ENCODE results near the gene EARS2.
A peak's percentile ranks its signal among the peaks of the same experiment; 100 is the strongest.
"Not testable (repeated sequence)": the region's sequence is repeated elsewhere in the genome, so short reads cannot be mapped to it uniquely, and the experiment has no call there.

The EARS2 gene

DNA sequence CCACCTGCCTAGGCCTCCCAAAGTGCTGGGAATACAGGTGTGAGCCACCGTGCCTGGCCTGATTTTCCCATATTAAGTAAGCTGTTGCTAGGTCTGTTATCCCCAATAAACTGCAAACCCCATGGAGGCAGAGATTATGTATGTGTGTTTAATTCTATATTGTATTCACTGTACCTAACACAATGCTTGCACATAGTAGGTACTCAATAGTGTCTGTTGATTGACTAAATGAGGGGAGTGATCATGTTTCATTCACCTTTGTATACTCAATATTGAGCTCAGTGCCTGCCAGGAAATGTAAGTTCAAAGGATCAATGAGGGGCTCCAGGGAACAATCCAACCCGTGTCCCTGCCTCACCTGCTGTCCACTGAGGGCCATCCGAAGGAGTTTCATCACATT lies 32.3 kb downstream of the EARS2 start:
- Mint-ChIP-seq H3K36me3 (ENCODE audit: low read depth) (peaks cover 89% of the 10 kb centered on the region), H3K27me3 (no peaks in the 10 kb centered on the region), H3K4me1 (ENCODE audit: low read depth) (no peaks in the 10 kb centered on the region), H3K4me3 (no peak overlapping the region), H3K9me3 (no peaks in the 10 kb centered on the region), H3K27ac (no peak overlapping the region)
- no peak for DNase-seq

DNA sequence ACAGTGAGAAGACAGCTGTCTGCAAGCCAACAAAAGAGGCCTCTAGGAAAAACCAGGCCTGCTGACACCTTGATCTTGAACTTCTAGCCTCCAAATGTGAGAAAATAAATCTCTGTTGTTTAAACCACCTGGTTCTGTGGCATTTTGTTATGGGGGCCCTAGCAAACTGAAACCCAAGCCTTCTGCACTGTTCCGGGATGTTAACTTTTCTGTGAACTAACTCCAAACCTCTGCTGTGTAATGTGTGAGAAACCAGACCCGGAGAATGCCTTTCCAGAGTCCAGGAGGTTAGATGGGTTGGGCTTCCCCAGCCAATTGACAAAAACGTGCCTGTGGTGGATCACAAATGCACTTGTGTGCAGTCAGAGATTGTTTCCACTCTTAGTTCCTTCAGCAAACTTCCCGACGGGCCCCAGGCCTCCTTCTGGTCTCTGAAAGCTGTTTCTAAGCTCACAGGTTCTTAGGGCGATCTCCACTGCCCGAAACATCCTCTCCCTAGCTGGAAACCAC lies 33.2 kb downstream of the EARS2 start:
- Mint-ChIP-seq H3K4me3 (no peak overlapping the region), H3K27ac (no peak overlapping the region), H3K4me1 (ENCODE audit: low read depth) (no peaks in the 10 kb centered on the region), H3K36me3 (ENCODE audit: low read depth) (peaks cover 90% of the 10 kb centered on the region), H3K9me3 (no peaks in the 10 kb centered on the region), H3K27me3 (no peaks in the 10 kb centered on the region)
- DNase-seq, result no peak

DNA sequence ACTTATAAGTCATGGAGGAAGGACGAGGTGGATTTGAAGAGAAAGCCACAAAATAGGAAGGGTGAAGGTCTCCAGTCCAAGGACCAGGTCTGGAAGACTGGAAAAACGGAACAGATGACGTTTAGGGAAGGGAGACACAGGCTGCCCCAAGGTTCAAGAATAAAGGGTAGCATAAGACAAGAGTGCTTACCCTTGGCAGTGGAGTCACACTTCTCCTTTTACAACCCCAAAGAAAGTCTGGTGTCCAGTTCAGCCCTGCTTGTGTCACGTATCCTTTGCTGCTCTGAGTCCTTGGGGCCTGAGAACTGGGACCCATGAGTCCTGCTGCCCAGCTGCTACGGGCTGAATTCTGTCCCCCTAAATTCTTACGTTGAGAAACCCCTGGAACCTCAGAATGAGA lies 33.8 kb downstream of the EARS2 start:
- Mint-ChIP-seq H3K4me1 (ENCODE audit: low read depth) (peaks cover 4% of the 10 kb centered on the region), H3K9me3 (no peaks in the 10 kb centered on the region), H3K36me3 (ENCODE audit: low read depth) (peaks cover 87% of the 10 kb centered on the region), H3K27ac (no peak overlapping the region), H3K4me3 (no peak overlapping the region), H3K27me3 (no peaks in the 10 kb centered on the region)
- DNase-seq, result no peak

DNA sequence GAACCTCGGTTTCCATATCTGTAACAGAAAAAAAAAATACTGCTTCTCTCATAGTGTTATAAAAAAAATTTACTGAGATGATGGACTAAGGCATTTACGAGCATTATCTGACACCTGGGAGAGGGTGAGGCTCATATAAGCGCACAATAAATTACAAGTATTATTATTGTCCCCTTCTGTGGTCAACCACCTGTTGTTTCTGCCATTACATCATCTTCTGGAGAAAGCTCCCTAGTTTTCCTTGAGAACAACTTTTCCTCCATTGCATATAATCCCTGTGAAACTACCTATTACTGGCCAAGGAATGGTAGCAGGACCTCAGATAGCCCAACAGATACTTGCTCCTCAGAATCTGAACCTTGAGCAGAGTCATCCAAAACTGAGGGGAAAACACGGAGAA lies 35.2 kb downstream of the EARS2 start:
- no peaks in the 10 kb centered on the region for H3K9me3 Mint-ChIP-seq
- H3K4me1 Mint-ChIP-seq (ENCODE audit: low read depth), result peaks cover 8% of the 10 kb centered on the region
- no peak overlapping the region for H3K4me3 Mint-ChIP-seq
- H3K36me3 Mint-ChIP-seq (ENCODE audit: low read depth), result peaks cover 79% of the 10 kb centered on the region
- no peaks in the 10 kb centered on the region for H3K27me3 Mint-ChIP-seq
- no peak overlapping the region for H3K27ac Mint-ChIP-seq
- DNase-seq, result no peak

DNA sequence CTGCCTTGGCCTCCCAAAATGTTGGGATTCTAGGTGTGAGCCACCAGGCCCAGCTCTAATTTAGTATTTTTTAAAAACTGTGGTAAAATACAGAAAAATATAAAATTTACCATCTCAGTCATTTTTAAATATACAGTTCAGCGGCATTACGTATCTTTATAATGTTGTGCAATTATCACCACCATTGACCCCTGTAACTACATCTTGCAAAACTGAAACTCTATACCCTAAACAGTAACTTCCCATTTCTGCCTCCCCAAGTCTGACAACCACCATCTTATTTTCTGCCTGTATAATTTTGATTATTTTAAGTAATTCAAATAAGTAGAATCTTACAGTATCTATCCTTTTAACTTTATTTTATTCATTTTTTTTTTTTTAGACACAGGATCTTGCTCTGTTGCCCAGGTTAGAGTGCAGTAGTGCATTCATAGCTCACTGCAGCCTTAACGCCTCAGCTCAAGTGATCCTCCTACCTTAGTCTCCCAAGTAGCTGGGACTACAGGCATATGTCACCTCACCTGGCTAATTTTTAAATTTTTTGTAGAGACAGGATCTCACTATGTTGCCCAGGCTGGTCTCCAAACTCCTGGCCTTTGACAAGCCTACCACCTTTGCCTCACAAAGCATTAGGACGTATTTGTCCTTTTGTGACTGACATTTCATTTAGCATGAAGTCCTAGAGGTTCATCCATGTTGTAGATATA lies 36.0 kb downstream of the EARS2 start:
- peaks cover 14% of the 10 kb centered on the region for H3K4me1 Mint-ChIP-seq (ENCODE audit: low read depth)
- H3K4me3 Mint-ChIP-seq, result no peak overlapping the region
- DNase-seq, result no peak
- H3K9me3 Mint-ChIP-seq, result no peaks in the 10 kb centered on the region
- peaks cover 76% of the 10 kb centered on the region for H3K36me3 Mint-ChIP-seq (ENCODE audit: low read depth)
- H3K27me3 Mint-ChIP-seq, result no peaks in the 10 kb centered on the region
- H3K27ac Mint-ChIP-seq, result no peak overlapping the region

DNA sequence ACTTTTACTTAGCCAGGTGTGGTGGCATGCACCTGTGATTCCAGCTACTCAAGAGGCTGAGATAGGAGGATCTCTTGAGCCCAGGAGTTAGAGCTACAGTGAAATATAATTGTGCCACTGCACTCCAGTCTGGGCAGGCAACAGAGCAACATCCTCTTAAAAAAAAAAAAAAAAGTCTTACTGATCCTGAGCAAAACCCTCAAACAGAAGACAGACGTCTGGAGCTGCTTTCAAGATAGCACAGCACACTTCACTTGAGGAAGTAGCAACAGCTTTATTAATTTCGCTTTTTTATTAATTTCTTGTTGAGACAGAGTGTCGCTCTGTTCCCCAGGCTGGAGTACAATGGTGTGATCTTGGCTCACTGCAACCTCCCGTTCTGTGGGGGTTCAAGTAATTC lies 36.6 kb downstream of the EARS2 start:
- Mint-ChIP-seq H3K27me3 (no peaks in the 10 kb centered on the region), H3K27ac (no peak overlapping the region), H3K4me3 (no peak overlapping the region), H3K4me1 (ENCODE audit: low read depth) (peaks cover 19% of the 10 kb centered on the region), H3K9me3 (no peaks in the 10 kb centered on the region), H3K36me3 (ENCODE audit: low read depth) (peaks cover 78% of the 10 kb centered on the region)
- DNase-seq, result no peak

DNA sequence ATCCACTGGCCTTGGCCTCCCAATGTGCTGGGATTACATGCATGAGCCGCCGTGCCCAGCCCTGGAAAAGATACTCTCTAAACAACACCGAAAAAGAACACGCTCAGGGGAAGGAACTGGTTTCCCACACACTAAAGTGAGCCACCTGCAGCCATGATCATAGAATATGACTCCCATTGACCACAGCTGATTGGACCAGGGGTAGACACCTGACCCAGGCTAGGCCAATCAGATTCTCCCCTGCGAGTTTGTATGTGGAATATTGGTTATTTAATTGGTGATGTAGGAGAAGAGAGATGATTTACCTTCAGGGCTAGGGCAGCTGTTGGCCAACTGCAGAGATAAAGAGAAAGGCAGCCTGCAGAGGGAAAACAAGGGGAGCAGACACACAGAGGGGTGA lies 37.9 kb downstream of the EARS2 start:
- peaks cover 77% of the 10 kb centered on the region for H3K36me3 Mint-ChIP-seq (ENCODE audit: low read depth)
- no peaks in the 10 kb centered on the region for H3K9me3 Mint-ChIP-seq
- H3K27ac Mint-ChIP-seq, result no peak overlapping the region
- no peak for DNase-seq
- no peaks in the 10 kb centered on the region for H3K27me3 Mint-ChIP-seq
- H3K4me1 Mint-ChIP-seq (ENCODE audit: low read depth), result peaks cover 31% of the 10 kb centered on the region
- no peak overlapping the region for H3K4me3 Mint-ChIP-seq

DNA sequence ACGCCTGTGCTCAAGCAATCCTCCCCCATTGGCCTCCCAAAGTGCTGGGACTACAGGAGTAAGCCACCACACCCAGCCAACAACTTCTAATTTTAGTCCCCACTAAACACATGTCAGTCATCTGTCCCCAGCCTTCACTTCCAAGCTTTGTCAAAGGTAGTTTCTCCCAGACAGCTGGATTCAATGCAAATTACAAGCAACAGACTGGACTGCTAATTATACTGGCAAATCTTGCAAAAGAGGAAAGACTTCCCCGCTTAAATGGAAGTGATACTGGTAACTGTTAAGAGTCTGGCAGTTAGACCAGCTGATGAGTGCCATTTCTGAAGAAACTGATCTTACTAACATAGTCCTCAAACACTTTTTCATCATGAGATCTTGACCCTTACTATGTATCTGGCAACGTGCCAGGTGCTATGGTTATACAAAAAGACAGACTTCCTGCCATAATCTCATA lies 38.7 kb downstream of the EARS2 start:
- H3K27me3 Mint-ChIP-seq, result no peaks in the 10 kb centered on the region
- peaks cover 33% of the 10 kb centered on the region for H3K4me1 Mint-ChIP-seq (ENCODE audit: low read depth)
- no peak for DNase-seq
- no peaks in the 10 kb centered on the region for H3K9me3 Mint-ChIP-seq
- no peak overlapping the region for H3K27ac Mint-ChIP-seq
- no peak overlapping the region for H3K4me3 Mint-ChIP-seq
- H3K36me3 Mint-ChIP-seq (ENCODE audit: low read depth), result peaks cover 75% of the 10 kb centered on the region

DNA sequence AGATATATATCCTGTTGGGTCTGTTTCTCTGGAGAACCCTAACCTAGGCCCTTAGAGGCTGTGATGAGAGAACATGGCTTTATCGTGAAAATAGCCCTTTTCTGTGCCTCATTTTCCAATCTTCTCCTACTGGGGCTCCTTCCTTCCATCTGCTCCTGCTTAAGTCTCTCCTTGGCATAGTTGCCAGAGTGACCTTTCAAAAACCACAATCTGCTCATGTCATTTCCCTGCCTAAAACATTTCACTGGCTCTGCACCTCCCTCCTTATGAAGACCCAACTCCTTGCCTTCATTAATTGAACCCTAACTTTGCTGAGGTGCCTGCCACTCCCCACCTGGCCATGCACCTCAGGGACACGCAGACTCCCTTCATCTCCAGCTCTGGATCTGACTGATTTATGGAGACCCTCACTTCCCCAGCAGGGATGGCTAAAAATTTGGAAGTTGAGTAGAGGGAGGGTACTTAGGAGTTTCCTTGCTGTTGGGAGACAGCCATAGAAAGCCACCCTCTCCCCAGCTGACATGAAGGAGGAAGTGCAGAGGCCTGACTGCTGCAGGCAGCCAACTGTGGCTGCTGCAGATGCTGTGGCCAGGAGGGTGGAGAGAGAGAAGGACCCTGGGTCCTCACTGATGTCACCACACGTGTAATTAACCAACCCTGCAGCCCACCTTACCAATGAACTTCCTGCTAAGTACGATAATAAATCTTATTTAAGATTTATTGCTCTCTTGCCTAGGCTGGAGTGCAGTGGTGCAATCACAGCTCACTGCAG lies 40.6 kb downstream of the EARS2 start:
- Mint-ChIP-seq H3K27ac (no peak overlapping the region), H3K9me3 (no peaks in the 10 kb centered on the region), H3K27me3 (no peaks in the 10 kb centered on the region), H3K36me3 (ENCODE audit: low read depth) (peaks cover 60% of the 10 kb centered on the region), H3K4me1 (ENCODE audit: low read depth) (peaks cover 33% of the 10 kb centered on the region), H3K4me3 (no peak overlapping the region)
- DNase-seq, result no peak

DNA sequence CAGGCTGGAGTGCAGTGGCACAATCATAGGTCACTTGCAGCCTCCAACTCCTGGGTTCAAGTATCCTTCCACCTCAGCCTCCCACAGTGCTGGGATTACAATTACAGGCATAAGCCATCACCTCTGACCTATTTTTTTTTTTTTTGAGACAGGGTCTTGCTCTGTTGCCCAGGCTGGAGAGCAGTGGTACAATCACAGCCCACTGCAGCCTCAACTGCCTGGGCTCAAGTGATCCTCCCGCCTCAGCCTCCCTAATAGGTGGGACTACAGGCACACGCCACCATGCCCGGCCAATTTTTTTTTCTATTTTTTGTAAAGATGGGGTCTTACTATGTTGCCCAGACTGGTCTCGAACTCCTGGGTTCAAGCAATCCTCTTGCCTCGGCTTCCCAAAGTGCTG lies 41.3 kb downstream of the EARS2 start:
- Mint-ChIP-seq H3K9me3 (no peaks in the 10 kb centered on the region), H3K4me3 (no peak overlapping the region), H3K4me1 (ENCODE audit: low read depth) (peaks cover 36% of the 10 kb centered on the region), H3K27me3 (no peaks in the 10 kb centered on the region), H3K27ac (peak overlapping the region; percentile 52), H3K36me3 (ENCODE audit: low read depth) (peaks cover 54% of the 10 kb centered on the region)
- DNase-seq, result no peak

DNA sequence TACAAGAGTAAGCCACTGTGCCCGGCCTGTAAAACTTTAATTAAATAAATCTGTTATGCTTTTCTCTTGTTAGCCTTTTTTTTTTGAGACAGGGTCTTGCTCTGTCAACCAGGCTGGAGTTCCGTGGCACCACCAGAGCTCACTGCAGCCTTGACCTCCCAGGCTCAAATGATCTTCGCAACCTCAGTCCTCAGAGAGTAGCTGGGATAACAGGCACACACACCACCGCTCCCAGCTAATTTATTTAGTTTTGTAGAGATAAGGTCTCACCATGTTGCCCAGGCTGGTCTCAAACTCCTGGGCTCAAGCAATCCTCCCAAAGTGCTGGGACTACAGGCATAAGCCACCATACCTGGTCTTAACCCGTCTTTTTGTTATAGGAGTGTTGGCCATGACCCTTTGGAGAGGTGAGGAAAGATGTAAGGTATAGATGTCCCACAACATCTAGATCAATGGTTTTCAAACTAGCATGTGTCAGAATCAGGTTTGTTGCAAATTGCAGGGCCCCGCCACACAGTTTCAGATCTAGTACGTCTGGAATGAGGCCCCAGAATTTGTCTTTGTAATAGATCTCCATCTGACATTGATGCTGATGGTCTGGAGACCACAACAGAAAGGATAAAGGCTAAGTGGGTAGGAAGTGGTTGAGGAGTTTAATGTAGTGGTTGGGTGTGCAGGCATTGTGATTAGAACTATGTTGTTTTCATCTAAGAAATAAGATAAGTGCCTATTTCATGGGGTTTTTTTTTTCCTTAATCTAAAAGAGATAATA lies 42.6 kb downstream of the EARS2 start:
- Mint-ChIP-seq H3K9me3 (no peaks in the 10 kb centered on the region), H3K27ac (peak overlapping the region; percentile 63), H3K27me3 (no peaks in the 10 kb centered on the region), H3K4me3 (no peak overlapping the region), H3K4me1 (ENCODE audit: low read depth) (peaks cover 40% of the 10 kb centered on the region), H3K36me3 (ENCODE audit: low read depth) (peaks cover 47% of the 10 kb centered on the region)
- DNase-seq, result no peak

DNA sequence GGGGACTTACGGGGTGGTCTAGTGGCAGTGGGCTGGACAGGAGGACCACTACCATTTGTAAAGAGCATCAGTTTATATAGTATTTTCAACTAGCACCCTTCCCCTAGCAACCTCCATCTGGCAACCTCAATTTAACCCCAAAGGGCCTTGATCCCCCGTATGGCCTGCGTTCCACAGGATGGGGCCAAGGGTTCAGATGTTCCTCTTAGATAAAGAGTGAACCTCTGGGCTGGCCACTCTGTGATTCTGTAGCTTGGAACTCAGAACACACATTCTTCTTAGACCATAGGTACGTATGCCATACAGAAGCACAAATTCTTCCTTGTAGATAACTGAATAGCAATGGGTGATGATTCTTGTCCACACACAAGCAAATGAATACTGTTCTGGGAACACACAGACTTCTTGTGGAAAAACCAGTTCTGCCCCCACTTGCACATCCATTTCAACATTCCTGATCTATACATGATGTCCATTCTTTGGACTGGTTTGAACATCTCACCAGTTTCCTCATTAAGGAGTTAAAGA lies 44.9 kb downstream of the EARS2 start:
- H3K9me3 Mint-ChIP-seq, result no peaks in the 10 kb centered on the region
- no peak for DNase-seq
- H3K27me3 Mint-ChIP-seq, result no peaks in the 10 kb centered on the region
- no peak overlapping the region for H3K27ac Mint-ChIP-seq
- peaks cover 49% of the 10 kb centered on the region for H3K36me3 Mint-ChIP-seq (ENCODE audit: low read depth)
- no peak overlapping the region for H3K4me3 Mint-ChIP-seq
- peaks cover 47% of the 10 kb centered on the region for H3K4me1 Mint-ChIP-seq (ENCODE audit: low read depth)

DNA sequence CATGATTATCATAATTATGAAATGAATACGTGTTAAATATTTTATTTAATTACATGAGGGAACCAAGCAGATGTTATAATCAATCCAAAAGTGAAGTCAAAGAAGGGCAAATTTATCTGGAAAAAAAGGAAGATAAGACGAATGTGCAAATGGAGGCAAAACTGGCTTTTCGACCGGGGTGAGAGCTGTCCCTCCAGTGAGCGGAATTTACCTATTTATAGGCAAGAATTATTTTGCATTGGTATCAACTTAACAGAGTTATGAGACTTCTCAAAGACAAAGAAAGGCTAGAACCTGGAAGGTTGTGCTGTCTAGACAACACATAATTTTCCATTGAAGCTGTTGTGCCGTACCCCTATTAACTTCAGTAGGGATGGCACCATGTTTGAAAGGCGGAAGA lies 45.4 kb downstream of the EARS2 start:
- peaks cover 54% of the 10 kb centered on the region for H3K36me3 Mint-ChIP-seq (ENCODE audit: low read depth)
- no peaks in the 10 kb centered on the region for H3K27me3 Mint-ChIP-seq
- H3K4me3 Mint-ChIP-seq, result peak overlapping the region; percentile 81
- no peak for DNase-seq
- no peak overlapping the region for H3K27ac Mint-ChIP-seq
- H3K4me1 Mint-ChIP-seq (ENCODE audit: low read depth), result peaks cover 51% of the 10 kb centered on the region
- H3K9me3 Mint-ChIP-seq, result no peaks in the 10 kb centered on the region

DNA sequence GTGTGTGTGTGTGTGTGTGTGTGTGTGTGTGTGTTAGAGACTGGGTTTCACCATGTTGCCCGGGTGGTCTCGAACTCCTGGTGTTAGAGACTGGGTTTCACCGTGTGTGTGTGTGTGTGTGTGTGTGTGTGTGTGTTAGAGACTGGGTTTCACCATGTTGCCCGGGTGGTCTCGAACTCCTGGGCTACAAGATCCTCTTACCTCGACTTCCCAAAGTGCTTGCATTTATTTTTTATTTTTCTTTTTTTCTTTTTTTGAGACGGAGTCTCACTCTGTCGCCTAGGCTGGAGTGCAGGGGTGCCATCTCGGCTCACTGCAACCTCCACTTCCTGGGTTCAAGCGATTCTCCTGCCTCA lies 46.3 kb downstream of the EARS2 start:
- Mint-ChIP-seq H3K4me3 (peak overlapping the region; percentile 81), H3K4me1 (ENCODE audit: low read depth) (peaks cover 53% of the 10 kb centered on the region), H3K36me3 (ENCODE audit: low read depth) (peaks cover 59% of the 10 kb centered on the region), H3K27ac (peak overlapping the region; percentile 92)
- not testable (repeated sequence) for H3K27me3 Mint-ChIP-seq, H3K9me3 Mint-ChIP-seq, DNase-seq
